ENCODE data around the gene TPCN2. TPM values are rescaled to one million over a fixed set of nuclear protein-coding genes. Genes with fewer than 3 reads are reported as not detected.

Gene TPCN2
- total RNA-seq, 1 experiment from 2014 or later, result 15.2 TPM

DNA sequence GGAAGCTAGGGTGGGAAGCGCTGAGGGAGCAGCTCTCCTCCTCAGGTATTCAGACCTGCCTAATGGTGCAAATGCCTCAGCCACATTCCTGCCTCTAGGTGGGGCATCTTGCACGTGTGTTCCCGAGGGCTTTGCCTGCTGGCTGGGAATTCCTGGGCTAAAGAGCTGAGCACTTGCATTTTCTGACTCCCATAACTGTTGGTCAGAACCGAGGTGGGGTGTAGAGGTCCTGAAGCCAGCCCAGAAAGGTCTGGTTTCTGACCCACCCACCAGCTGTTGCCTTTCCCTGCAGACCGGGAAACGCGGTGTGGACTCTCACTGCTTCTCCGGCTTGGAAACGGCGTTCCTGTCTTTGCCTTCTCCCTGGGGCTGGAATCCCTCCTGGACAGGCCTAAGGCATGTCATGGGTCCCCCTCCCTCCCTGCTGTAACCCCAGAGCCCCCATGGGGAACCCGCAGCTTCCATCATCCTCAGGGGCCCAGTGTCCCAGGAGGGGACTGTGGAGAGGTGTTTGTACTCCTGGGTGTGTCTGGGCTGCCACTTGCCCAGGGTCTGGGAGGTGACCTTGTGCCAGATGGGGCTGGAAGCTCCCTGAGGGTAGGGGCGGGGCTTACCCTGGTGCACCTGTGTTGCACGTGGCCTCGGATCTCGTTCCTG lies 83.0 kb downstream of the TPCN2 start:
- intact Hi-C loops (cut with micrococcal nuclease), result no loop called here
- RAD21 ChIA-PET (ENCODE audit: low non-redundant PET in 1 of 2, low total read pairs in 2 of 2, uncharacterized antibody in 2 of 2, unreplicated experiment in 2 of 2), result interaction anchor here (0.5 to 1.6 kb wide), 13 partner anchors 9 to 553 kb away, joined by 3 to 8 read pairs (median 5); partner anchors contain the start of gene MYEOV (in 2 of the 2)
- Histone ChIP-seq H2AFZ (ENCODE audit: low read depth, low read length, poor library complexity, severe bottlenecking) (no peak overlapping the region), H3K79me2 (ENCODE audit: insufficient read depth, low read length) (no peaks in the 10 kb centered on the region), H3K27ac (ENCODE audit: low read depth, low read length) (peak overlapping the region; percentile 50), H3K36me3 (ENCODE audit: control insufficient read depth in 1 of 2, insufficient read depth in 2 of 2, low read length in 2 of 2) (no peaks in the 10 kb centered on the region), H3K4me3 (replicated peaks in 1 of 2; ENCODE audit: low read depth in 1 of 2, low read length in 2 of 2) (no peak overlapping the region), H3K9me2 (ENCODE audit: insufficient read depth) (no peaks in the 10 kb centered on the region), H3K4me1 (ENCODE audit: control insufficient read depth in 1 of 2, insufficient read depth in 2 of 2, low read length in 2 of 2) (peaks cover 14 to 23% of the 10 kb centered on the region in 2 experiments), H3K4me2 (ENCODE audit: low read length) (peak overlapping the region; percentile 54), H4K20me1 (ENCODE audit: insufficient read depth) (no peaks in the 10 kb centered on the region), H3K27me3 (ENCODE audit: insufficient read depth, low read length) (no peaks in the 10 kb centered on the region), H3K9ac (ENCODE audit: low read length) (peak overlapping the region; percentile 48), H3K9me3 (ENCODE audit: control insufficient read depth in 1 of 2, insufficient read depth in 1 of 2, low read depth in 1 of 2, low read length in 2 of 2) (peaks cover 0 to 12% of the 10 kb centered on the region in 2 experiments; a peak in 1 of 4 replicates)
- CTCF ChIA-PET, result interaction anchor here (0.6 to 2.5 kb wide), 27 partner anchors 9 to 708 kb away, joined by 3 to 32 read pairs (median 4); partner anchors contain the start of genes MYEOV and SMIM38
- POLR2A ChIA-PET, result interaction anchor here (0.8 to 1.5 kb wide), 3 partner anchors 162 to 511 kb away, joined by 4 to 16 read pairs (median 5); partner anchors contain the start of gene MYEOV
- TF ChIP-seq ZBTB33 (IDR thresholded peaks at IDR 0.05; ENCODE audit: extremely low read depth, insufficient replicate concordance, low read length) (no peak), MAX (IDR thresholded peaks at IDR 0.05) (peak; percentile 68; the same call in 1 of the 2 replicates), REST (IDR thresholded peaks at IDR 0.05; ENCODE audit: low read depth) (no peak), ZFX (IDR thresholded peaks at IDR 0.05) (no peak), JUND (IDR thresholded peaks at IDR 0.05) (no peak), CBX3 (IDR thresholded peaks at IDR 0.05; ENCODE audit: low read depth) (peak; percentile 83; the same call in 1 of the 2 replicates), RAD21 (IDR thresholded peaks at IDR 0.05; ENCODE audit: low read depth) (peak; percentile 97), CEBPB (IDR thresholded peaks at IDR 0.05; ENCODE audit: low read depth) (no peak), SRF (IDR thresholded peaks at IDR 0.05; ENCODE audit: low read depth) (no peak), FOSL1 (IDR thresholded peaks at IDR 0.05; ENCODE audit: low read depth) (no peak), EZH2phosphoT487 (IDR thresholded peaks at IDR 0.05; ENCODE audit: borderline replicate concordance) (no peak)
- TF ChIP-seq, protein P1, sequence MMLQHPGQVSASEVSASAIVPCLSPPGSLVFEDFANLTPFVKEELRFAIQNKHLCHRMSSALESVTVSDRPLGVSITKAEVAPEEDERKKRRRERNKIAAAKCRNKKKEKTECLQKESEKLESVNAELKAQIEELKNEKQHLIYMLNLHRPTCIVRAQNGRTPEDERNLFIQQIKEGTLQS (IDR thresholded peaks at IDR 0.05), result no peak
- TF ChIP-seq, protein P2, sequence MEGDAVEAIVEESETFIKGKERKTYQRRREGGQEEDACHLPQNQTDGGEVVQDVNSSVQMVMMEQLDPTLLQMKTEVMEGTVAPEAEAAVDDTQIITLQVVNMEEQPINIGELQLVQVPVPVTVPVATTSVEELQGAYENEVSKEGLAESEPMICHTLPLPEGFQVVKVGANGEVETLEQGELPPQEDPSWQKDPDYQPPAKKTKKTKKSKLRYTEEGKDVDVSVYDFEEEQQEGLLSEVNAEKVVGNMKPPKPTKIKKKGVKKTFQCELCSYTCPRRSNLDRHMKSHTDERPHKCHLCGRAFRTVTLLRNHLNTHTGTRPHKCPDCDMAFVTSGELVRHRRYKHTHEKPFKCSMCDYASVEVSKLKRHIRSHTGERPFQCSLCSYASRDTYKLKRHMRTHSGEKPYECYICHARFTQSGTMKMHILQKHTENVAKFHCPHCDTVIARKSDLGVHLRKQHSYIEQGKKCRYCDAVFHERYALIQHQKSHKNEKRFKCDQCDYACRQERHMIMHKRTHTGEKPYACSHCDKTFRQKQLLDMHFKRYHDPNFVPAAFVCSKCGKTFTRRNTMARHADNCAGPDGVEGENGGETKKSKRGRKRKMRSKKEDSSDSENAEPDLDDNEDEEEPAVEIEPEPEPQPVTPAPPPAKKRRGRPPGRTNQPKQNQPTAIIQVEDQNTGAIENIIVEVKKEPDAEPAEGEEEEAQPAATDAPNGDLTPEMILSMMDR (IDR thresholded peaks at IDR 0.05 in 2 of 3, conservative IDR thresholded peaks at IDR 0.05 in 1 of 3; ENCODE audit: borderline replicate concordance in 1 of 3, insufficient read depth in 1 of 3, low read depth in 2 of 3, low read length in 2 of 3), result peak; percentile 81 to 94 (median 88); a peak in 5 of 6 replicates
- no TSS peak for BruUV-seq (replicated peaks)
- ATAC-seq (peak; percentile 94), DNase-seq (ENCODE audit: low read depth, low spot score) (peak; percentile 66)
